Colonic mucosa (tissue), 4 donors: ENCODE measurements around the gene ISYNA1. TPM values are rescaled to one million over a fixed set of nuclear protein-coding genes. Genes with fewer than 3 reads are reported as not detected.

Experiments
- DNase-seq: peaks from one replicate; pipeline ENCODE4 v3.0.0-alpha.2; 2020
- H3K27ac ChIP-seq: fragments of 200-600 bp; one replicate; pipeline ENCODE4 v1.8.0; 2021
- H3K27me3 ChIP-seq: fragments of 200-600 bp; one replicate; pipeline ENCODE4 v1.8.0; 2021
- H3K36me3 ChIP-seq: fragments of 200-600 bp; one replicate; pipeline ENCODE4 v1.8.0; 2021
- H3K4me1 ChIP-seq: fragments of 200-600 bp; one replicate; pipeline ENCODE4 v1.8.0; 2021; ENCODE audit warnings: mild to moderate bottlenecking
- H3K4me3 ChIP-seq: fragments of 200-600 bp; one replicate; pipeline ENCODE4 v1.8.0; 2021
- H3K9ac ChIP-seq, 2 donors: one replicate each; pipeline ENCODE4 v1.7.0; 2013; ENCODE audit warnings: control low read depth in 2 of 2, low read depth in 2 of 2, low read length in 2 of 2
- H3K9me3 ChIP-seq: fragments of 200-600 bp; one replicate; pipeline ENCODE4 v1.8.0; 2021
- intact Hi-C: fragments of 100-400 bp; cut with DNase I; formaldehyde crosslinking; loops from one replicate; pipeline ENCODE4 v1.14.1; 2022
- total RNA-seq, 2 donors: library from RNA; stranded (reverse); fragmentation: NEBNext Ultra II Directional in 1 of 2; extraction: Animal tissue kit (Norgen Biotek cat#: 25700) in 1 of 2; gene quantifications; one replicate each; pipeline ENCODE4 v1.2.1, GENCODE V29; 2021
- TF ChIP-seq, protein P1 (sequence below): fragments of 200-600 bp; IDR thresholded peaks from one replicate; pipeline ENCODE4 v1.8.0; 2022; ENCODE audit warnings: antibody characterized with exemption, mild to moderate bottlenecking
- donor health status: healthy.
- donor health status: DM: no; HTN: no; CAD: no.
- donor health status: DM: no; HTN: no; CAD: no.

The ISYNA1 gene
- total RNA-seq, 2 donors from 2014 or later, result 17.7 to 25.7 TPM

DNA sequence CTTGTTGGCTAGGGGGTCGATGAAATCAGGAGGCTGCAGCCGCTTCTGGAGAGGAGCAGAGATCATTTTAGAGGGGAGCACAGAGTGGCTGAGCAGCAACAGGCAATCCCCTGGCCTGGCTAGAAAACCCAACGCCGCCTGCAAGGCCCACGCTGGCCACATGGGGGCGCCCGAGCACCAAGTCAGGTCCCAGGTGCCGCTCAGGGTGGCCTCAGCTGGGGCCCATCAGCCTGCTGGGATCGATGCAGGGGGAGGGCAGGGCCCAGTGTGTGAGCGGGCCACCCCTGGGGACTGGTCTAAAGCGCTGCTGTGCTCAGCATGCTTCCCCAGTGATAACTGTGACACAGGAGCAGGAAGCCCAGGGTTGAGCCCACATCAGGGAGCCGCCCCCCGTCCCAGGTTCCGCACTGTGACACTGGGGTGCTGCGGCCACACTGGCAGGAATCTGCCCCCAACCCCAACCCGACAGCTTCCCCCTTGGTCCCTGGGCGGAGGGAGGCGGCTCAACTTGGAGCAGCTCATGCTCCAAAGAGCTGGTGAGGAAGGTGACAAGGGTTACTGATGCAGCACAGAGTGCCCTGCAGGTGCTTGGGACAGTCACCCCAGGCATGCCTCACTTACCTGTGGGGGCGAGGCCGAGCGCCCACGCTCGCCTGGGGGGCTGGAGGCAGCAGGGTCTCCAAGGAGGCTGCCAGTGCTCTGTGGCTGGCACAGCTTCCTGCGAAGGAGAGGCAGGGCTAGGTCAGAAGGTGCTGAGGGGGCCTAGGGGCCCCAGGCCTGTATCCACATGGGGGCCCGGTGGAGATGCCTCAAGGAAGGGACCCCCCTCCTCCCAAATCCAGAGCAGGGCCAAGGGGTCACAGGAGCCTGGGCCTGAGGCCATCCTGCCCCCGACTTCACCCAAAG, 13.3 kb upstream of the ISYNA1 start:
- TF ChIP-seq, protein P1, sequence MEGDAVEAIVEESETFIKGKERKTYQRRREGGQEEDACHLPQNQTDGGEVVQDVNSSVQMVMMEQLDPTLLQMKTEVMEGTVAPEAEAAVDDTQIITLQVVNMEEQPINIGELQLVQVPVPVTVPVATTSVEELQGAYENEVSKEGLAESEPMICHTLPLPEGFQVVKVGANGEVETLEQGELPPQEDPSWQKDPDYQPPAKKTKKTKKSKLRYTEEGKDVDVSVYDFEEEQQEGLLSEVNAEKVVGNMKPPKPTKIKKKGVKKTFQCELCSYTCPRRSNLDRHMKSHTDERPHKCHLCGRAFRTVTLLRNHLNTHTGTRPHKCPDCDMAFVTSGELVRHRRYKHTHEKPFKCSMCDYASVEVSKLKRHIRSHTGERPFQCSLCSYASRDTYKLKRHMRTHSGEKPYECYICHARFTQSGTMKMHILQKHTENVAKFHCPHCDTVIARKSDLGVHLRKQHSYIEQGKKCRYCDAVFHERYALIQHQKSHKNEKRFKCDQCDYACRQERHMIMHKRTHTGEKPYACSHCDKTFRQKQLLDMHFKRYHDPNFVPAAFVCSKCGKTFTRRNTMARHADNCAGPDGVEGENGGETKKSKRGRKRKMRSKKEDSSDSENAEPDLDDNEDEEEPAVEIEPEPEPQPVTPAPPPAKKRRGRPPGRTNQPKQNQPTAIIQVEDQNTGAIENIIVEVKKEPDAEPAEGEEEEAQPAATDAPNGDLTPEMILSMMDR, result peak; percentile 99
- intact Hi-C loops, result loop anchor here (10.0 kb wide), 2 partner anchors 114 to 394 kb away; no protein-coding TSS in a partner anchor
- H3K27ac ChIP-seq, result no peak overlapping the region

DNA sequence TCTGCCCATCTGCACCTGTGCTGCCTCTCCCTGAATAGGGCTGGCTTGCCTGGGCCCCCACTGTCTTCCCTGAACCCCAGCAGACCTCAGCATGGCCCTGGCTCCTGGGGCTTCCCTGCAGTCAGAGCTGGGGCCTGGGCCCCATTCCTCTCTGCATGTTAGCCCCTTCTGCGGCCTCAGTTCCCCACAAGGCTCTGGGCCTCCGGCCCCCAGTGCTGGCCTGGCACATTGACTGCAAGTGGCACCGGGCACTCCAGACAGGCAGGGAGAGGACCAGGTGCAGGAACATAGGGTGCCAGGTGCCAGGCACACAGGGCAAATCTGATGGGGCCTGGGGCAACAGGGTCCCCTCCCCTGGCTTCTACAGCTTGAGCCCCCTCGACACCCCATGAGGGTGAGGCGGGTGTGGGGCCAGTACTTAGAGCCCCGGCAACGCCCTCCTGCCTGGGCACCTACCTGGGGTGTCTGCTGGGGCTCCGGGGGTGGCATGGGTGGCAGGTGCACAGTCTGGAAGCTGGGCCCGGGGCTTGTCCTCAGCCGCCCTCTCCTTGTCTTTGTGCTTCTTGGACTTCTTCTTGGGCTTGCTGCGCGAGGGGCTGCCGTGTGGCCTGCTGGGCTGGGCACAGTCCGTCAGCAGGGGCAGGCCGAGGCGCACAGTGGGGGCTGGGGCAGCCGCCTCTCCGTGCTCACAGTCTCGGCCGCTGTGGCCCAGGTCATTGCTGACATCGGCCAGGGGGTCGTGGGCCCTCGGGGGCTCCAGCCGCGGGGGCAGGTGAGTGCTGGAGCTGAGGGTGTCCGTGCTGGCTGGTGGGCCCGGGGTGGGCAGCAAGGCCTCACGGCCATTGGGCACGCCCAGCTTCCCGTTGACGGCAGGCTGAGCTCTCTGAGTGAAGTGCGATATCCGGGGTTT, 12.3 kb upstream of the ISYNA1 start:
- intact Hi-C loops, result loop anchor here (10.0 kb wide), 2 partner anchors 115 to 395 kb away; no protein-coding TSS in a partner anchor
- no peak for DNase-seq
- H3K36me3 ChIP-seq, result peaks cover 9% of the 10 kb centered on the region

More for the DNA sequence above, 13.3 kb upstream of the ISYNA1 start:
- no peak overlapping the region for H3K9ac ChIP-seq
- no peak overlapping the region for H3K4me3 ChIP-seq
- H3K36me3 ChIP-seq, result peaks cover 13% of the 10 kb centered on the region
- H3K9me3 ChIP-seq, result no peaks in the 10 kb centered on the region
- H3K4me1 ChIP-seq, result no peaks in the 10 kb centered on the region
- H3K27me3 ChIP-seq, result no peaks in the 10 kb centered on the region
- DNase-seq, result peak; percentile 90

DNA sequence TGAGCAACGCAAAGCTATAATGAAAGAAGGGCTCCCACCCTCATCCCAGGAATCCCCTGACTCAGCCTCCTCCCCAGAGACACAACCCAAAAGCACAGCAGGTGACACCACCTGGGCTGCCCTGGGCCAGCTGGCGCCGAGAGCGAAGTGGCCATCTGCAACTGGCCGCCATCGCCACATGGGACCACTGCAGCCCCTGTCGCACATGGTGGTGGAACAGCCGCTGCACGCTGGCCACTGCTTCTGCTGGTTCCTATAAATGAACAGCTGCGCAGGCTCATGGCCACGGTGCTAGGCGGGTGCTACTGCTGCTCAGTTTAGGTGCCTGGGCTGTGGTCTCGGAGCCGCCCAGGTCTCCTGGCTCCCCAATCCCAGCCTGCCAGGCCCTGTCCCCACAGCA, 11.6 kb upstream of the ISYNA1 start:
- TF ChIP-seq, protein P1, result no peak
- no peaks in the 10 kb centered on the region for H3K9me3 ChIP-seq
- no peak overlapping the region for H3K4me3 ChIP-seq
- H3K27me3 ChIP-seq, result no peaks in the 10 kb centered on the region
- no peak overlapping the region for H3K27ac ChIP-seq
- H3K36me3 ChIP-seq, result peaks cover 9% of the 10 kb centered on the region
- no peak overlapping the region for H3K9ac ChIP-seq
- peaks cover 6% of the 10 kb centered on the region for H3K4me1 ChIP-seq
- DNase-seq, result no peak
- intact Hi-C loops, result no loop called here

More for the DNA sequence above, 12.3 kb upstream of the ISYNA1 start:
- Histone ChIP-seq H3K27me3 (no peaks in the 10 kb centered on the region), H3K4me3 (no peak overlapping the region), H3K4me1 (peaks cover 6% of the 10 kb centered on the region), H3K27ac (no peak overlapping the region), H3K9me3 (no peaks in the 10 kb centered on the region), H3K9ac (no peak overlapping the region)
- TF ChIP-seq, protein P1, result no peak

DNA sequence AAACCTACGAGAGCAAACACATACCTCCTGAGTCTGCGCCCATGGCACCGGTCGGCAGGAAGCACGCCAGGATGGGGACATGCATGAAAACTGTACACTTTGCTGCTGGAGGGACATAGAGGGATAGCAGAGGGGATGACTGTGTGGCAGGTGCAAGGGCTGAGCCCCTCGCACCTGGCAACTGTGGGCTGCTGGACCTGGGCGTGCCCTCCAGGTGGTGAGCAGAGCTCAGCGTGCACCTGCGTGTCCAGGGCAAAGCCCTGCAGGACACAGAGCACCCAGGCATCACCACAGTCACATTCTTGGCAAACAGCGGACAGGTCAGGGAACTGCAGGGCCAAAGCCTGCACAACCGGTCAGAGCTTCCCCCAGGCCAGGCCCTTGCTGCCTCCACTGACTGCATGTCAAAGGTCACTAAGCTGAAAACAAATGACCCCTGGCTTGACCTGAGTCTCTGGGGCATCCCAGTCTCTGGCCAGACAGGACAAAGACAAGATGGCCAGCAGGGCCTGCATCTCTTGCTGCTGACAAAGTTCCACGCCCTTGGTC, 9.0 kb upstream of the ISYNA1 start:
- TF ChIP-seq, protein P1, result no peak
- DNase-seq, result no peak
- no peaks in the 10 kb centered on the region for H3K9me3 ChIP-seq
- H3K27ac ChIP-seq, result no peak overlapping the region
- H3K4me3 ChIP-seq, result no peak overlapping the region
- H3K9ac ChIP-seq, result no peak overlapping the region
- H3K36me3 ChIP-seq, result peaks cover 9% of the 10 kb centered on the region
- no peaks in the 10 kb centered on the region for H3K27me3 ChIP-seq
- intact Hi-C loops, result no loop called here
- peaks cover 6% of the 10 kb centered on the region for H3K4me1 ChIP-seq
